ENCODE data around the gene ZNF217.
"Not testable (repeated sequence)": the region's sequence is repeated elsewhere in the genome, so short reads cannot be mapped to it uniquely, and the experiment has no call there.

The ZNF217 gene

DNA sequence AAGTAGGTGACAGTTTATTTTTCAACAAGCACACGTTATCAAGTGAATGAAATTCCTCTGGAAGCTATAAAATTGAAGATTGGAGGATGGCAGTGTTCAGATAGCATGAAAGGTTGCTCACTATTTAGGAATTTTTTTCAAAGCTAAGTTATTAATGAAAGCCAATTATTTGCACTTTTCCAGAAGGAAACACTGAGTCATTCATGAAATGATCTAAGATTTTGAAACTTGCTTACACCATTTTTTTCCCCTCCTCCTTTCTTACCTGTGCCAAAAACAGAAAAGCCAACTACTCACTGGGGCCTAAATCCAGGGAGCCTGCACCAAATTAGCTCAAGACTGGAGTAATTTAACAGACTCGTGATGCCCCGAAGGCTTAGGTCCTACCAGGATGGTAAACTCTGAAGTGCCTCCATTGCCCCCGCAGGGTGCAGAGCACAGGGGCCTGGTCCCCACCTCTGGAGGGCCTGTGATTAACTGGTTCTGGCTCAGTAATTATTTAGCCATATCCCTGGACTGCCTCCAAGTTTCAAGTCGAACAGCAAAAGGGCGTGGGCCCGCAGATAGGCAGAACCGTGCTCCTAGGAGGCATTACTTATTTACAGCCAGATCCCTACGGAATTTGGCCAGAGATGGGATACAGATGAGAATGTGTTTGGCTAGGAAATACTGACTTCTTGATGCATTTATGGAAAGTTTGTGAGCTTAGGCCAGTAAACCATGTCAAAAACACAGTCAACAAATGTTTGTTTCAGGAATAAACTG, 28.0 kb upstream of the ZNF217 start:
- no peak for DNase-seq

DNA sequence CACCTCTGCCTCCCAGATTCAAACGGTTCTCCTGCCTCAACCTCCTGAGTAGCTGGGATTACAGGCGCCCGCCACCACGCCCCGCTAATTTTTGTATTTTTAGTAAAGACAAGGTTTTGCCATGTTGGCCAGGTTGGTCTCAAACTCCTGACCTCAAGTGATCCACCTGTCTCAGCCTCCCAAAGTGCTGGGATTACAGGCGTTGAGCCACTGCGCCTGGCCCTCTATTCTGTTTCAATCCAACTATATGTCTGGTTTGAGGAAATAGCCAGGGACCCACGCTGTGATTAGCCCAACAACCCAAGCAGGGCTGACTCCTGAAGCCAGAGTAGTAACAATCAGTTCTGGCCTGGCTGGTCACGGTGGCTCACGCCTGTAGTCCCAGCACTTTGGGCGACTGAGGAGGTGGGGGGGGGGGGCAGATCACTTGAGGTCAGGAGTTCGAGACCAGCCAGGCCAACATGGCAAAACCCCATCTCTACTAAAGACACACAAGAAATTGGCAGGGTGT, 24.9 kb upstream of the ZNF217 start:
- not testable (repeated sequence) for DNase-seq

DNA sequence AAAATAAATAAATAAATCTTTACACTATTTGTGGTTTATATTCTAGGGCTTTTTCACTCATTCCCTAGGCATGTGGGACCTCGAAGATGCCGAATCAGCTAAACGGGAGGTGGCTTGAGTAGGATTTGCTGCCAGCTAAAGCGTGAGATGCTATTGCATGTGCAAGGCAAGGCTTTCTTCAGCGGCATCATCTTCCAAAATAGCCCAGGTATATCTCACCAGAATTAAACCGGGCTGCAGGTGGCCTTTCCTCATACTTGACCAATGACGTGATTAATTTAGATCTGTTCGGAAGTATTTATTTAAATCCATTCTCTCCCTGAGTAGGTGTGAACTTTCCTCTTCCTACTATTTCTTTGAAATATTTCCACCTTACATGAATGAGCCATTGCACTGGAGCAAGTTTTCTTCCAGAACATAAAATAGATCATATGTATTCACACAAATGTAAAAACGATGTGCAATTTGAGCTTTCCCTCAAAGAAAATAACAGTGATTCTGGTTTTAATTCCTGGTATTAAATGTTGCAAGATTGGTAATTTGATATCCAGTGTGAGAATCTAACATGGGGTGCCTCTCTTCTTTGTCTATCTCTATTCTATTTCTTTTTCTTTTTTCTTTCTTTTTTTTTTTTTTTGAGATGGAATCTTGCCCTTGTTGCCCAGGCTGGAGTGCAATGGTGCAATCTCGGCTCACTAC, 24.3 kb upstream of the ZNF217 start:
- DNase-seq = no peak

DNA sequence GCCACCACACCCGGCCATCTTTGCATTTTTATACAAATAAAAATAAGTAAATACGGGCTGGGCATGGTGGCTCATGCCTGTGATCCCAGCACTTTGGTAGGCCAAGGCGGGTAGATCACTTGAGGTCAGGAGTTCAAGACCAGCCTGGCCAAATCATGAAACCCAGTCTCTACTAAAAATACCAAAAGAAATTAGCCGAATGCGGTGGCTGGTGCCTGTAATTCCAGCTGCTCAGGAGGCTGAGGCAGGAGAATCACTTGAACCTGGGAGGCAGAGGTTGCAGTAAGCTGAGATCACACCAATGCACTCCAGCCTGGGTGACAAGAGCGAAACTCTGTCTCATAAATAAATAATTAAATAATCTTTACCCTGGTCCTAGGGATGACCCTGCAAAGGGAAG, 22.9 kb upstream of the ZNF217 start:
- not testable (repeated sequence) for DNase-seq

DNA sequence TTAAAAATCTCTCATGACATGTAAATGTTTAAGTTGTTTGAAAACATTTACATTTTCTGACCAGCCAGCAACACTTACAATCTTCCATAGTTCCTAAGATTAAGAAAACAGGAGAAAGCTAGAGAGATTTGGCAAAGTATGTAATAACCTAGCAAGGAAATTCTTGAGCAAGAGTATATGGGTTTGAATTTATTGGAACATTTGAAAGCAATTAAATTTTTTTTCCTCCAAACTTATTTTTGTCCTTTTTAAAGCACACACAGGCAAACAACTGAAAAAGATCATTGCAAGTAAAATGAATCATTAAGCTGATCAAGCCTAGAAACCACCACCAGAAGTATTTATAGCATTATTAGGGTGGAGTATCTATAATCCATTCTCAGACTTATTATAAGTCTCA, 20.1 kb upstream of the ZNF217 start:
- no peak for DNase-seq

DNA sequence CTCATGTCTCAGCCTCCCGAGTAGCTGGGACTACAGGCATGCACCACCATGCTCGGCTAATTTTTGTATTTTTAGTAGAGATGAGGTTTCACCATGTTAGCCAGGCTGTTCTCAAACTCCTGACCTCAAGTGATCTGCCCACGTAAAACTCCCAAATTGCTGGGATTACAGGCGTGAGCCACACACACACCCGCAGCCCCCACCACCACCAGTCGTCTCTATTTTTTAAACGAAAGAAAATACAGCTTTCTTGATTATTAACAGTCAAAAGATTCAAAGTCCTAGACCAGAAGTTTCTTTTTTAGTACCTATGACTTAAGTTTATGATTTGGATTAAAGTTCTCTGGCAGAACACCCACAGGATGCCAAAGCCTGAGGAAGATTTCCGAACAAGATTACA, 18.6 kb upstream of the ZNF217 start:
- not testable (repeated sequence) for DNase-seq

DNA sequence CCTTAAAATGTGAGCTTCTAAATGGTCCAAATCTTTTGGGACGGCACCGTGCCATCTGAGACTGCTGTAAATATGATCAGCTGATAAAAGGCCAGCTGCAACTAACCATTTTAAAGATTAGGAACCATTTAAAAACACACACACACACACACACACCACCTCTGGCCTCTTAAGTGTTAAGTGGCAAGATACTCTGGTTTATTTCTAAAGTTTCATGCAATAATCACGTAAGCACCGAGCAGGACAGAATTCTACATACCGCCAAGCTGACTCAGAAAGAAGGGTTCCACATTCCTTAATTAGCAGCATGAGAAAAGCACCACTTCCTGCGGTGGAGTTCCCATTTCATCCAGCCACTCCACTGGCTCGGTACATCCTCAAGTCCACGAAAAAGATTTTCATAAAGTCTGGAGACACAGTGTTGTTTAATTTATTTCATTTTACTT, 17.8 kb upstream of the ZNF217 start:
- no peak for DNase-seq

DNA sequence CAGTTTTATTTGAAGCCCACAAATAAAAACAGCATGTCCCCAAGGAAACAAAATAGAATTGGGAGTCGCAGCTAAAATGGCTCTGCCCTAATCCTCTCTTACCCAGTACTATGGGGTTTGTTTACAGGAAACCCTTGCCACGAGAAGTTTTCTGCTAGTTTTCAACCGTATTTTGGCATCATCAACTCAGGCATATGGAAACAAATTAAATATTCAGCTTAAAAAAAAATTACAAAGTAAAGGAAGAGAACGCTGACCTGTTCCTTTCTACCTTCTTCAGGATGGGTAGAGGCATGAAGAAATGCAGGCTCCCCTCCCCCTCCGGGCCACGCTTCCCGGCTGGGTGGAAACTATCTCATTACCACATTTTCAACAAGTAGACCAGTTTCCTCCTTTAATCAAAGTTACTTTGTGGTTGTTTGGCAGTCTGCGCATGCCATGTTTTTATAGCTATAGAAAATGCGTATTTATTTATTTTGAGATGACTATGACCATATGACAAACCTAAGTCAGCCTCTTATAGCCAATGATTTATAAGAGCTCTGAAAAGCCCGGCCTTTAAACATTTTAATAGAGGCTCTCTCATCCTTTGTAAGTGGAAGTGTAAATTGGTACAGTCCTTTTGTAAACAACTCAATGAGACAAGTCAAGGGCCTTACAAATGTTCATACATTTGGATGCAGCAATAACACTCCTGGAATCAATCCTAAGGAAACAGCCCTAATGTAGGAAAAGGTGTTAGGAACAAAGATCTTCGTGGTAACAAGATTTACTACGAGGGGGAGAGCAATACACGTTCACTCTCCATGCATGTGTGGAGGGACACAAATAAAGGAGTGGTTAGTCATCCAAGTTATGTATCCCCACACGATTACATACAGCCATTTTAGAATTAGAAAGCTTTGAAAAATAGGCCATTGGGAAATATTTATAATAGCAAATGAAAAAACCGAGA, 16.1 kb upstream of the ZNF217 start:
- no peak for DNase-seq

DNA sequence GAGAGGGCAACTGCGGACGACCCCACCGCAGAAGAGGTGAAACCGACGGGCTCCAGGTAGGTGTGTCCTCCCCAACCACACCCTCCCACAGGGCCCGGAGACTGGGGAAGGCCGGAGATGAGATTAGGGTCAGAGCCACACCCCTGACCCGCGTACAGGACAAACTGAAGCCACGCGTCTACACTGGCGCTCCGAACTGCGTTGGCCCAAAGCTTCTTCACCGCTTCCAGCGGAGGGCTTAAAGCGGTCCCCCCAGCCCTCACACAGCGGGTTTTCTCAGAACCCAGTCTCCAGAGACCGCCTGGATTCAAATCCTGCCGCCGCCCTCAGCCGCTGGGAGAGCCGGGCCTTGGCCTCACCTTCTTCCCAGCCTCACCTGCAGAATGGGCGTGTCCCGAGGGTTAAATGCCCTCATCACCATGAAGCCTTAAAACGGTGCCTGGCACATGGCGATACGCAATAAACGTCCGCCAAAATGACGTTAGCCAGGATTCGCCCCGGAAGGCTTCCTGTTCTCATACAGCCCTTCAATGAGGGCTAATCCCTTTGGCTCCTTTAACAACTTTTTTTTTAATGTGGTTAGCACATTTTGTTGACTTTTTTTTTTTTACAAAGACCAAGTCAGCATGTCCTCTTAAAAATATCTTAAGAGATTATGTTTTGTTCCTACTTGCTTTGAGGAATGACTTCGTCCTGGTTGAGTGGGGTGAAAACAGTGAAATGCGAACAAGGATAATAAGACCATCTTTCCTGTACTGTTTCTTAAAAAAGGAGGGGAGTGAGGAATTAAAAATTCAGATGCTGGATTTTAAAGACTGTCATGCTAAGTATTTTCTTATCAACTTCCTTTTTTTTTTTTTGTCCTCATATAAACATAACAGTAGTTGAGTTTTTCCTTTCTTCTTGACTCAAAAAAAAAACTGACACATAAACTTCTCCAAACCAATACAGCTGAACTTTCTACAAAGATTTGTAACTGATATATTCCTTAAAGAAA, 15.1 kb upstream of the ZNF217 start:
- DNase-seq = no peak

DNA sequence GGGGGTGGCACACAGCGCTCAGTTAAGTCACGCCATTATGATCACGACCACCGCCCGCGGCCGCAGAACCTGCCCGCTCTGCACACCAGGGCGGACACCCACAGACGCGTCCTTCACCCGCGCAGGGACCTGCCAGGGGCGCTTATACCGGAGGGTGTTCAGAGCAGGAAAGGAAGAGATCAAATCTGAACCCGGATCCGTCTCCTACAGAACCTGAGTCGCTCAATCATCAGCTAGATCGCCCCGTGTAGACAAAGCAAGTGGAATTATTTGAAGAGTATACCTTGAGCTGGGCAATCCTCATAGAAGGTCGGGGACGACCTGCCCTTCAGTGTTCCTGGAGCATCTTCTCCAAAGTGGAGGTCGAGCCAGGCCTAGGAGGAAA, 14.4 kb upstream of the ZNF217 start:
- no peak for DNase-seq

DNA sequence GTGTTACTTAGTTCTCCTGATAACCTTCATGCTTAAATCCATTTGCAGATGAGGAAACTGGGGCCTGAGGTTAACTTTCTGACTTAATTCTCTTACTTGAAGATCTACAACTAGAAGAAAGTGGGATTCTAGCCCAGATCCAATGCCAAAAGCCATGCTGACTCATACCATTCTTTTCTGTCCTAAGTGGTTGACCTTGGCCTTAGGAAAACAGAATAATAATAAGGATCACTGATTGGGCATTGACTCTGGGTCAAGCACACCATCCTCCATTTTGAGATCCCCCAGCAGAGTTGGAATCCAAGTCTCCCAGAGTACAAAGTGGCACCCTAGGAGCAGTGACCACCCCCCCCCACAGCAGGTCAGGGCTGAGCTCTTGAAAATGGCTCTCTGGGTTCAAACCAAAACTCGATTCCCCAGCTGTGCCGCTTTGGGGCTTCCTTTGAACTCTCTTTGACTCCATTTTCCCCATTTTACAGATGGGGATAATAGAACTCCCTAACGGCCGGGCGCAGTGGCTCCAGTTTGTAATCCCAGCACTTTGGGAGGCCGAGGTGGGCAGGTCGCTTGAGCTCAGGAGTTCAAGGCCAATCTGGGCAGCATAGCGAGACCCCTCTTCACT, 12.8 kb upstream of the ZNF217 start:
- DNase-seq = no peak

DNA sequence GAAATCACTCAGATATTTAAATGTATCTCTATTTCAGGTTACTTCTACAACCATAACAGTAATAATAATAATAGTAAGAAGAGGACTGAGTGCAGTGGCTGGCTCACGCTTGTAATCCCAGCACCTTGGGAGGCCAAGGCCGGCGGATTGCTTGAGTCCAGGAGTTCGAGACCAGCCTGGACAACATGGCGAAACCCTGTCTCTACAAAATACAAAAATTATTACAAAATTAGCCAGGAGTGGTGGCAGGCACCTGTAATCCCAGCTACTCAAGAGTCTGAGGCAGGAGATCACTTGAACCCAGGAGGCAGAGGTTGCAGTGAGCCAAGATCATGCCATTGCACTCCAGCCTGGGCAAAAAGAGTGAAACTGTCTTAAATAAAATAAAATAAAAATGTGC, 11.8 kb upstream of the ZNF217 start:
- DNase-seq = not testable (repeated sequence)

DNA sequence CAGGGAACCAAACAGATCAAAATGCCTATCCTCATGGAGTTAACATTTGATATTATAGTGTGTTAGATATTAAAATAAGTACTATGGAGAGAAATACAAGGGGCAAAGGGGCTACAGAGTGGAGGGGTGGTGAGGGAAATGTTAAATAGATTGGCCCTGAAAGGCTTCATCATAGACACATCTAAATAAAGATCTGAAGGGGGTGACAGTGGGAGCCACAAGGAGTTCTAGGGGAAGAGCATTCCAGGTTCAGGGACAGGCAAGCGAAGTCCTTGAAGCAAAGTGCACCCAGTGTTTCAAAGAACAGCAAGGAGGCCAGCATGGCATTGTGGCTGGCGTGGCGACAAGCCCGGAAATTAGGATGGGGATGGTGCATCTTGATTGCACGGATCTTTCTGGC, 11.2 kb upstream of the ZNF217 start:
- DNase-seq = not testable (repeated sequence)

DNA sequence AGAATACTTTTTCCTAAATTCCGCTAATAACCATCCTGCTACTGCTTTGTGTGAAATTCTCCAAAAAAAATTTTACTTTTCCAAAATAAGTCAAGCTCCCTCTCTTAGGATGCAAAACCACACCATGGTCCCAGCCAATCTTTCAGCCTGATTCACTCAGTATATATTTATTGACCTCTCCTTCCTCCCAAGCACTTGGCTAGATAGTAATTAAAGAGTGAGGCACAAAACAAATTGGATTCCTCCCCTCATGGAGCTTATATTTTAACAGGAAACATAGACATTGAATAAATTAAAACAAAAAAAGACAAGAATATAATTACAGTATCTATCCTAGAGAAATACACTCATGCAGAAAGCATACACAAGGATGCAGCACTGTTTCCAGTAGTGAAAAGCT, 9.0 kb upstream of the ZNF217 start:
- no peak for DNase-seq

DNA sequence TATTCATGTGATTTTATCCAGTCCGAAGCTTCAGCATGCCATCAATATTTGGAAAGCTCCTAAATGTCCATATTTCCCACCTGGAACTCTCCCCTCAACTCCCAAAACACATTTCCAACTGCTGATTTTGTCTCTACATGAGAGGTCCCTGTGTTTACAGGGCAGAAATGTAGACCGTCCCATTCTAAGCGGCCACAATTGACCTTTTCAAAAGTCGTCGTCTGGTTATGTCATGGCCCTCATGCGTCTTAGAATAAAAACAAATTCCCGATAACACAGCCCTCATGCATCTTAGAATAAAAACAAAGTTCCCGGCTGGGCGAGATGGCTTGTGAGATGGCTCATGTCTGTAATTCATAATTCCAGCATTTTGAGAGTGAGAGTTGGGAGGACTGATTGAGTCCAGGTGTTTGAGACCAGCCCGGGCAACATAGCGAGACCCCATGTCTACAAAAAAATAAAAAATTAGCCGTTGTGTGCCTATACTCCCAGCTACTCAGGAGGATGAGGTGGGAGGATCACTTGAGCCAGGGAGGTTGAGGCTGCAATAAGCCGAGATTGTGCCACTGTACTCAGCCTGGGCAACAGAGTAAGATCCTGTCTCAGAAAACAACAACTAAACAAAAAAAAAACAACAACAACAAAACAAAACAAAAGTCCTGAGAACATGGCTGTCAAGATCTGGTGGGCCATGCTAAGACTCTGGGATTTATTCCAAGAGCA, 6.4 kb upstream of the ZNF217 start:
- DNase-seq = no peak

DNA sequence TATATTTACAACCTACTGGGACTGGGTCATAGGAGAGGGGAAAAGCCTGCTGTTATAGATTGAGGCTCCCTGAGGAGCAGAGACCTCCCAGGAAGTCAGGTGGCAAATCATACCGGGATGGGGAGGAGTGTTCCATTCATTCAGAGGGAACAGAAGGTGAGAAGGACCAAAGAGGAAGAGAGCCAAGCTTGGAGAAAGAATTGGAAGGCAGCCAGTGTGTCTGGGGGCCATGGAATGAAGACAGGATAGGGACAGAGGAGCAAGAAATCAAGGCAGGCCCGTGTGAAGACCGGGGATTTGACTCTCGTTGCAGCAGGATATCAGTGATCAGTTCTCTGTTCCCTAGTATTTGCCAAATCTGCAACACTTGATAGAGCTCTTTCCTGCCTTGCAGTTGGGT, 5.7 kb upstream of the ZNF217 start:
- DNase-seq = no peak

DNA sequence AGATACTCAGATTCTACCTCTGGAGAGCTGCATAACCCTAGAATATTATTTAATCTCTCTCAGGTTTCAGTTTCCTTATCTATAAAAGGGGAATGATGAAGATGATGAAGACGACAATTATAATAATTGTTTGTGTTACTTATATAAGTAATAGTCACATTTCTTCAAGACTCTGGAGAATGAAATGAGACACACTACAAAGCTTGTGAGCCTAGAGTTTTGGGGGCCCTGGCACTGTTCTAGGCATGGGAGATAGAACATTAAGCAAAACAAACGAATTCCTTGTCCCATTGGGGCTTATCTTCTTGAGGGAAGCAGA, 5.4 kb upstream of the ZNF217 start:
- DNase-seq = no peak

DNA sequence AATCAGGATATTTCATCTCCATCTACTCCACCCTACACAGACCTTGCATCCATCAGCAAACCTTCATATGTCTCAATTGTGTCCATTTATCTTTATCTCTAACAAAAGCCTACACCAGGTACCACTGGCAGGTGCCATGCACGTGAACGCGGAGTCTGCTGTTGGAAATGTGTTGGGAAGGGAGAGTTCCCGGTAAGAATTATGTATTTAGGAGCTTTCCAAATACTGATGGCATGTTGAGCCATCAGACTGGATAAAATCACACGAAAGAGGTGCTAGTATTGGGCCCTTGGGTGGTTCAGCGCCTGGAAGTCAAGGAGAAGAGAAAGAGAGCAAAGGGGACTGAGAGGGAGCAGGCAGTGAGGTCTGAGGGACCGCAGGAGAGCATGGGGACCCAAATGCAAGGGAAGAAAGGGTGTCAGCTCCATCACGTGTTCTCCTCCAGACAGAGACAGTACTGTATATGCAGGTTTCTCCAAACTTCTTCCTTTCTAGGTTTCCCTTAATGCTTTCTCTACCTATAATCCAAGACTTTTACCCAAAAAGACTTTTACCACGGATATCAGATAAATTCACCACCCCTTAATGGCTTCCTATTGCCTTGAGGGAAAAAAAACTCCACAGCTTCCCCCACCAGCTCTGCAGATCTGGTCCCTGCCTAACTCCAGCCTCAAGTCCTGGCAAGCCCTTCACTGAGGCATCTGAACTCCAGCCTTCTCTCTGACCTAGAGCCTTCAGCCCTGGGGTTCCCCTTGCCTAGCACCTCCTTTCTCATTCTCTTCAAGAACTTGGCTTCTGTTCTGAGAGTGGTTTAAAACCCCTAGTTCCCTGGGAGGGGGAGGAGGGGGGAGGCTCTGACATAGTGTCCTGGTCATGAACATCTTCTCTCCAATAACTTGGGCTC, 4.8 kb upstream of the ZNF217 start:
- DNase-seq = no peak

DNA sequence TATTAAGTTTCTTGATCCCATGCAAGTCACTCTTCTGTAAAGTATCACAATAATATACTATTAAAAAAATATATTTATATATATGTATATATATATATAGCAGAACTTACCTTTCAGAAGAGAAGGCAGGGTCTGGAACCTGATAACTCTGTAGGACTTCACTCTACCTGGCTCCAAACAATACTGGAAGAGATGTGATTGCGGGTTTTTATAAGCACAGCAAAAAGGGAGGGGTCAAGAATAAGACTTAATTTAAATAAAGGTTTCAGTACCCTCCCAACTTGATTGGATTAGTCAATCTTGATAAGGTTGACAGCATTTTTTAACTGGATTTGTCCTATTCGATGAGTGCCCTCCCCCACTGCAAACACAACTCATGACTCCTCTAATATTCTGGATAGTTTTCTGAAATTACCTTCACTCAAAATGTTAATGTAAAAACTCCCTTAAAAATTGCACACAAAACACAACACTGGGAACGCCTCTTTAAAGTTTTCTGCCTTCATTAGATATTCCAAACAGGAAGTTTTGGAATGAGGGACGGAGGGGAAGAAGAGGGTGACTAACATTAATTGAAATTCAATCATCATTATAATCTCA, 4.0 kb upstream of the ZNF217 start:
- no peak for DNase-seq

Measured in SIG-M5 (cell line).